GM21367 (cell line): Measurements from ENCODE around the gene ERP44.
A peak's percentile ranks its signal among the peaks of the same experiment; 100 is the strongest.
"Not testable (repeated sequence)": the region's sequence is repeated elsewhere in the genome, so short reads cannot be mapped to it uniquely, and the experiment has no call there.

Experiments used
- ATAC-seq: cut with Tn5 transposase; IDR thresholded peaks from one replicate; pipeline ENCODE4 v1.9.1; 2021; ENCODE audit not compliant: unreplicated experiment

The ERP44 gene

GRCh38 chr9:100098887-100099721 lies at the start of gene ERP44, which contains the start of gene INVS:
TSS of gene ERP44 (minus strand) at chr9:100099000. CDS start at chr9:100098840, 160 bp downstream.
TSS of gene INVS (plus strand) at chr9:100099243. CDS start at chr9:100104522, 5,279 bp downstream.
- ATAC-seq, result peak; percentile 95

DNA sequence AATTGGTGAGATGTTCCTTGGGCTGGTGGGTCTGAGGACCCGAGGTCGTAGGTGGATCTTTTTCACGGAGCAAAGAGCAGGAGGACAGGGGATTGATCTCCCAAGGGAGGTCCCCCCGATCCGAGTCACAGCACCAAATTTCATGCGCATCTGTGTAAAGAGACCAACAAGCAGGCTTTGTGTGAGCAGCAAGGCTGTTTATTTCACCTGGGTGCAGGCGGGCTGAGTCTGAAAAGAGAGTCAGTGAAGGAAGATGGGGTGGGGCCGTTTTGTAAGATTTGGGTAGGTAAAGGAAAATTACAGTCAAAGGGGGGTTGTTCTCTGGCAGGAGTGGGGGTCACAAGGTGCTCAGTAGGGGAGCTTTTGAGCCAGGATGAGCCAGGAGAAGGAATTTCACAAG lies 47.2 kb upstream of the ERP44 start:
- not testable (repeated sequence) for ATAC-seq

DNA sequence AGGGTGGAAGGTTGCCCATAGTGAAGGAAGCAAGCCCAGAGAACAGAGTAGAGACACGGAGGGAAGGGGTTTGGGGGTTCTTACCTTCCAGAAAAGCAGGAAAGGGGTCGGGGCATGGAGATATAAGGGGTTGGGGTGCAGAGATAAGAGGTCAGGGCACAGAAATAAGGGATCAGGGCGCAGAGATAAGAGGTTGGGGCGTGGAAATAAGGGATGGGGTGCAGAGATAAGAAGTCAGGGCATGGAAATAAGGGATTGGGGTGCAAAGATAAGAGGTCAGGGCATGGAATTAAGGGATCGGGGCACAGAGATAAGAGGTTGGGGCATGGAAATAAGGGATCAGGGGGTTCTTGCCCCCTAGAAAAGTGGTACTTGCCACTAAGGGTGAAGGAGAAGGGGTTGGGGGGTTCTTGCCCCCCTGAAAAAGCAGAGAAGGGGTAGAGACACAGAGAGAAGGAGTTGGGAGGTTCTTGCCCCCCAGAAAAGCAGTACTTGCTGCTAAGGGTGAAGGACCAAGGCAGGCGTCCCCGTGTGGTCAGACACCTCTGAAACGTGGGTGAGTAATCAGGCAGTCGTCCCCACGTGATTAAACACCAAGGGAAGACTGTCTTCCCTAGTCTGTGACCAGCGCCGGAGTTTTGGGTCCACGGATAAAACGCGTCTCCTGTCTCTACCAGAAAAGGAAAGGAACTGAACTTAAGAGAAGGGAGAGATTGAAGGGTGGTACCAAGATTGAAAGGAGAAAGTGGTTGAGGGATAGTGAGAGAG lies 46.6 kb upstream of the ERP44 start:
- ATAC-seq, result not testable (repeated sequence)

- ATAC-seq, result not testable (repeated sequence)
Observed at GRCh38 chr9:100141862-100142261, 43.1 kb upstream of the ERP44 start.

GRCh38 chr9:100140303-100140702 lies 41.5 kb upstream of the ERP44 start:
- not testable (repeated sequence) for ATAC-seq

GRCh38 chr9:100136799-100137198 lies 38.0 kb upstream of the ERP44 start:
- ATAC-seq, result not testable (repeated sequence)

GRCh38 chr9:100134731-100135130 lies 35.9 kb upstream of the ERP44 start:
- no peak for ATAC-seq

DNA sequence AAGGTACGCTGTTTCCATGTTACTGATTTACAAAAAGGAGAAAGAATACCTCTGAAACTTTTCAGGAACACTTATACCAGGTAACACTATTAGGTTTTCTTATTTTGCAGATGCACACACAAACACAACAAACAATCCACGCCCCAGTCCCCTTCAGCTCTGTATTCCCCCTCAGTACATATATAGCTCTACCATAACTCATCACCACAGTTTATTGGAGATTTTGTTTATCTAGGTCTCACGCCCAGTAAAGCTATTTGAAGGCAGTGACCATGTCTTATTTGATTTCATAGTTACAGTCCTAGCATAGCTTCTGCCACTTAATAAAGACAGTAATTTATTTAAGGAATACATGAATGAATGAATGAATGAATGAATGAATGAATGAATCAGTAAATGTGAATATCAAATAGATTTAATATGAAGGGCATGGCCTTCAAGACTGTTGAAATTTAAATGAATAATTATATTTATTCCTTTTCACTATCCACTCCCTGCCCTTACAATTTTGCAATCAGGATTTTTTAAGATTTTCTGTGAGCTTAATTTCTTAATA lies 33.2 kb upstream of the ERP44 start:
- ATAC-seq, result no peak

- no peak for ATAC-seq
Observed at GRCh38 chr9:100131216-100131615, 32.4 kb upstream of the ERP44 start.

GRCh38 chr9:100129772-100130171 lies 31.0 kb upstream of the ERP44 start:
- ATAC-seq, result no peak

DNA sequence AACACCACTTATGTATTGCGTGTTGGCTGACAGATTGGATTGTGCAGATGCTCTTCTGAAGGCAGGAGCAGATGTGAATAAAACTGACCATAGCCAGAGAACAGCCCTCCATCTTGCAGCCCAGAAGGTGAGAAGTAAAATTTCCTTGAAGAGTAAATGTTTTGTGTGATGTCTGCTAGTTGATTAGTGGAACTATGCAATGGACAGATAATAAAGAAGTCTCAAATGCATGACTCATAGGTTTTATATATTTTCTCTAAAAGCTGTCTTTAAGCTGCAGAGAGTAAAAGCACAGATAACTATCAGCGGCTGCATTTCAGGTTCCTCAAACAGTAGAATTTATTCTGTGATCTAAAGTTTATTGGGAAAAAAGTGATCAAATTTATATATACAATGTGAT lies 27.6 kb upstream of the ERP44 start:
- ATAC-seq, result no peak

DNA sequence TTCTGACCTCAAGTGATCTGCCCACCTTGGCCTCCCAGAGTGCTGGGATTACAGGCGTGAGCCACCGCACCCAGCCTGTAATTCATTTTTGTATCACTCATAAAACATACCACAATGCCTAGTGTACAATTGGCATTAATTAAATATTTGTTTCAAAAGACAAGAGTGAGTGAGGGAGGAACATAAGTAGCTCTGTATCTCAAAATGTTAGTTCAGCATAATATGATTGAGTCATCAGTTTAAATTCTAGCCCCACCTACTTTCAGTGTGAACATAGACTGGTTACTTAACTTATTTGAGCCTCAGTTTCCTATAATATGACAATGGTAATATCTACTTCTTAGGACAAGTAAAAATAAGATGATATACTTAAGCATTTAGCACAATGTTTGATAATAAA lies 27.1 kb upstream of the ERP44 start:
- ATAC-seq, result no peak

DNA sequence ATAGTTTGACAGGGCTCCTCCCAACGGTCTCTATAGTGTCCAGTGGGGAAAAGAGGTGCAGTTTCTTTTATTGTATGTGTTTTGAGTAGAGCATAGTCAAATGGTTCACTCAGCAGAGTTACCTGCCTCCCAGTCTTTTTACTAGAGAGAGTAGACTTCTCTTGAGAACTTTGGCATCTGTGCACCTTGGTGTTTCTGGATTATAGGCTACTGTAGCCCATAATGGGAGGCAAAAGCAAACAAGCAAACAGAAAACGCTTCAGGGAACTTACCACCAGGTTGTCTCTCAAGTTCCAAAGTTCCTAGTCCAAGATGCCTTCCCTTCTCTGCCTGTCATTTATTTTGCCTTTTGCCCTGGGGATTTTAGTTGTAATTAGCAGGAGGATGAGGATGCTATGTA lies 26.4 kb upstream of the ERP44 start:
- no peak for ATAC-seq

- ATAC-seq, result no peak
Observed at GRCh38 chr9:100120286-100120685, 21.5 kb upstream of the ERP44 start.

DNA sequence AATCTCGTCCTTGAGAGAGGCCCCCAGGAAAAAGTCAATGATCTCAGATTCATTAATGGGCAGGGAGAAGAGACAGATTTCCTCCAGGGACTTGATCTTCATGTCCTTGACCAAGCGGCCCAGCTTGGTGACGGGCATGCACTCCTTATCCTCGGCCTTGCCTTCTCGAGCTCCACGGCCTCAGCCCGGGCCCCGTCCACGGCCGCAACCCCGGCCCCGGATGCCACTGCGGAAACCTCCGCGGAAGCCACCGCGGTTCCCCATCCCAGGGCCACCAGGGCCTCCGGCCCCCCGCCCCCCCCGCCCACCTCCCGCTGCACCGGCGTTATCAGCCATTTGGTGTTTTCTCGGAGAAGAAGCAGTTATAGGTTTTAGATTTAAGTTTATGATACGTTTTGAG lies 18.5 kb upstream of the ERP44 start:
- no peak for ATAC-seq

DNA sequence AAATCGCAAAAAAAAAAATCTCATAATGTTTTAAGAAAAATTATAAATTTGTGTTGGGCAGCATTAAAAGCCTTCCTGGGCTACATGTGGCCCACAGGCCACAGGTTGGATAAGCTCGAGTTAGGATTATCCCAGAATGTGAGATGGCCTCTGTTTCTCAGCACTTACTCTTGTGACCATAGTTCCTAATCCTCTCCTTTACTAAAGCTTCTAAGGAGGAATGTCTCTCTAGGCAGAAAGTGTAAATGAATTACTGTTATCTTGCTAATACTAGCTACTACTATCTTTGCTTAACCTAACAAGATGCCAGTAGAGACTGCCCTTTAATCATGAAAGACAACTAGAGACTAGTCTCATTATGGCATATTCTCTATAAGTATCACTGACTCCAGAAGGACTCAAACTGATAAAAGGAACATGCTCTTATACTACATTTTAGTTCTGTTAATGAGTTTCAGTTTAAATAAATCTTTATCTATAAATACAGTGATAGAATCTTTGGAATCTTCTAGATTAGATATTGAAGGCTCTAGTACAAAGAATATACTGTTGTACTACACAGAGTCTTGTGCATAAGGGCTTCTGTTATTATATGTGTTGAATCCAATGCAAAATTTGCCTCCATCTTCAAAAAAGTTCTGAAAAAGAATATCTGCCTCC lies 14.0 kb upstream of the ERP44 start:
- ATAC-seq, result no peak

- ATAC-seq, result no peak
Observed at GRCh38 chr9:100111235-100111634, 12.4 kb upstream of the ERP44 start.

DNA sequence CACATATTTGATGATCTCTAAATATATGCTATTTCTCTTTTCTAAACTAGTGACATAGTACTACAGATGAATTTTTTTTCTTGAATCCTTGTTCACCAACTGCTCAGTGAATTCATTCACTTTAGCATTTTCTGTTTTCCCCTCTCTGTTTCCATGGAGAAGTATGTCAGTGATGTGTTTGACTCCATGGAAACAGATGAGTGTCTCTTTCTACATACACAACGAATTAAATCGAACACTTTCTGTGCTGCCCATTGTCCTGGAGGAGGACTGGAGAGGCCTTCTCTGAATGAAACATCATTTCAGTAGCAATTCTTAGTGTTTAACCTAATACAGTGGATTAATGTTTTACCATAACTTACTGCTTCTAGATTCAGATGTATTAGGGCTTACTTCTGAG lies 9.8 kb upstream of the ERP44 start:
- ATAC-seq, result no peak

DNA sequence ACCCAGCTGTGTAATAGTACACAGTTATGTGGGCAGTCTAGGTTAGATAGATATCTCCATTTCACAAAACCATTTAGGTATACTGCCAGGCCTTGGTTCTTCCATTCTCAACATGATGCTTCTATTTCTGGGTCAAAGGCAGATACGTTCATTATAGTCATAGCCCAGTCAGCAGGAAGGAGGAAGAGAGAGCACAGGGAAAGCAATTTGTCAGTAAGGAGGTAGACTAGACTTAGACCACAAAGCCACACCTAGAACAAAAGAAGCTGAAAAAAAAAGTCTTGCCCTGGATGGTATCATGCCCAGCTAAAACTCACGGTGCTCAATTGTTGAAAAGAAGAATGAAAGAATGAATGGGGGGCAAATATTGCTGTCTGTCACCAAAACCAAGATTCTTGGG lies 7.8 kb upstream of the ERP44 start:
- no peak for ATAC-seq

DNA sequence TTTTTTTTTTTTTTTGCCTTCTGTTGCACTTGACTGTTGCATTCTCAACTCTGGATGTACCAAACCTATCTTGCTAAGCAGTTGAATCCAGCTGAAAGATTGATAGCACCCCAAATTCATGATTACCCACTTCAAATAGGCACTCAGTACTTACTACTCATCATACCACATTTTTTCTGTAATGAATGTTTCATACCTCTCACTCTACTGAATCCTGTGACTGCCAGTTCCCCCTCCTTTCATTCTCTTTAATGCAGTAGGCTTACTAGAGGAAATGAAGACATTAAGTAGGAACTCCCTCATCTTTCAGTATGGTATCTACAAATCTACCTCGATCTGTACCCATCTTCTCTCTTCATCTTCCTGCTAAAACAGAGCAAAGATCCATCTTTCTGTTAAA lies 7.1 kb upstream of the ERP44 start:
- no peak for ATAC-seq

GRCh38 chr9:100104314-100104713 lies 5.5 kb upstream of the ERP44 start:
- no peak for ATAC-seq
